ENCODE results near the gene POLR1D.

The POLR1D gene, protein sequence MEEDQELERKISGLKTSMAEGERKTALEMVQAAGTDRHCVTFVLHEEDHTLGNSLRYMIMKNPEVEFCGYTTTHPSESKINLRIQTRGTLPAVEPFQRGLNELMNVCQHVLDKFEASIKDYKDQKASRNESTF

GRCh38 chr13:27621366-27622101 lies at the start of gene POLR1D:
Gene POLR1D (plus strand): TSS chr13:27621892. CDS start chr13:27621984, 92 bp downstream.
- DNase-seq, result peak; percentile 70 to 87

DNA sequence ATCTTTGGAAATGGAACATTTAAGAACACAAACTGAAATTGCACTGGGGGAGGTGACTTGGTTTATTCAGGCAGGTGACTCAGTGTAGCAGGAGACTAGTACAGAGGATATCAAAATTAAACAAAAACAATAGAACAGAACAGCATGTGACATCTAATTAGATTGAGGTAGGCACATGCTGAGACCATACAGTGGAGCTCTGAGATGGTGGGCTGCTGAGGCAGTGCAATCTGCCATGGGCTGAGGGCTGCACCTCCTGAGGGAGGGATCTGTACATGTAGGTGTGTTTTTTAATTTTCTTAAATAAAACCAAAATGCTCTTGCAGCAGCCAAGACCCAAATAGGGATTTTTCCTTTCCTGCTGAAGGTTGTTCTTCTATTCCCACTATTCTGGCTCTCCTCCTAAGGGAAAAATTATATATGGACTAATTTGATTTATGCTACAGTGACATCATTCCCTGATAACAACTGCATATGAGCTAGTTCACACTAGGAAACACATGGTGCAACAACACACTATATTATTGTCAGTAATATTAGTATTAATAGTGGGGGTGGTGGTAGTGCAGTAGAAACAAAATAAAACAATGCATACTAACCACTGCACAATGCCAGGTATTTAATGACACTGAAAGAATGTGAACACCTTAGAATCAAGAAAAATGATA lies 49.3 kb upstream of the POLR1D start:
- DNase-seq, result no peak

DNA sequence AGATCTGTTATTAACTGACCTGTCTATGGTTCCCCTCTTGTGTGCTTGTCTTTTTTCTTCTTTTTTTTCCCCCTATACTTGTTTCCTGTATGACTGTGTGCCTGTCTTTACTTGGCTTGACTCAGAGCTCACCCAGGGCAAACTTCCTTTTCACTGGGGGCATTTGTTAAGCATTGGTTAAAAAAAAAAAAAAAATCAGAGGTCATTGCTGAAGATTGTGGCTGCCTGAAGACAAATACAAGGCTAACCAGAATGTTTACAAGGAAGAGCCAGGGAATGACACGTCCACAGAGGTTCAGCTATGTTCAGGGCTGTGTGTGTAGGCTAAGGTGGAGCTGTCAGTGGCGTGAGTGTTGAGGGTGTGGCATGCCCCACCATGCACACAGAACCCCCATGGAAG lies 48.4 kb upstream of the POLR1D start:
- no peak for DNase-seq

GRCh38 chr13:27574661-27575060 lies 47.0 kb upstream of the POLR1D start:
- no peak for DNase-seq

- no peak for DNase-seq
These were observed 43.3 kb upstream of the POLR1D start for GRCh38 chr13:27578121-27579030.

DNA sequence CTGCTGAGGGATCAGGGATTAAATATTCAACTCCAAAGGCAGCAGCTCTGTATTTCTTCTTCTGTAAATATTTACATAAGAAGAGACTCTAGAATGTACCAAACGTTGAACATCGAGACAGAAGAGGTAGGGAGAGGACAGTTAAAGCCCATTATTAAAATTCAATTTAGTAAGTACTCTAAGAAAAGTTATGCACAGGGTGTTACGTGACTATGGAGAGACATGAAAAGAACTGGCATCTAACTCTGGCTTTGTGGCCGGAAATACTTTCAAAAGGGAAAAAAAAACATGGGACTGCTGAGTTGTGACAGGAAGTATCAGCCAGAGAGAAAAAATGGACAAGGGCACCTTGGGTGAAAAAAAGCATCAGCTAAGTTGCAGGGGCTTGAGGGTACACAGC lies 38.0 kb upstream of the POLR1D start:
- no peak for DNase-seq

- DNase-seq, result no peak
These were observed 34.5 kb upstream of the POLR1D start for GRCh38 chr13:27587095-27587746.

DNA sequence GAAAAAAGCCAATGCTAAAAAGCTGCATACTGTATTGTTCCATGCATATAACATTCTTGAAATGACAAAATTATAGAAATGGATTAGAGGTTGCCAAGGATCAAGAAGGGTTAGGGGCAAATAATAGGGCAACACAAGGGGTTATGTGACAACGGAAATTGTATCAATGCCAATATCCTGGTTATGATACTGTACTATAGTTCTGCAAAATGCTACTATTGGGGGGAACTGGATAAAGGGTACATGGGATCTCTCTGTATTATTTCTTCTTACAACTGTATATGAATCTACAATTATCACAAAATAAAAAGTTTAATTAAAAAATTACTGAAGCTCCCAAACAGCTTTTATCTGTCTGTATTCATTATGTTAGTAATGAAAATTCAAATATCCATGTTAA lies 33.3 kb upstream of the POLR1D start:
- no peak for DNase-seq

- no peak for DNase-seq
These were observed 28.8 kb upstream of the POLR1D start for GRCh38 chr13:27592865-27593264.

DNA sequence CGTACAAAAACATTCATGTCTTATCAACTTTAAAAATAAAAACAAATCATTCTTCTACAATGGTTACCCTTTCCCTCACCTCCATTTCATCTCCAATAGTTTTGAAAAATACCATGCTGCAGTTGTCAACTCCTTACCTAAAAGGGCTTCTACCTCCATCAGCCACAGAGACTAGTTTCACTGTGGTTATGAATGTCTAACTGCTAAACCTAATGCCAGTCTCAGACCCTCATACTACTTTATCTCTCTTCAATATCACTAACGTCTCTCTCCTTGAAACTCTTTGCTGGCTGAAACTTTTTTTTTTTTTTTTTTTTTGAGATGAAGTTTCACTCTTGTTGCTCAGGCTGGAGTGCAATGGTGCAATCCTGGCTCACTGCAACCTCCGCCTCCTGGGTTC lies 28.4 kb upstream of the POLR1D start:
- no peak for DNase-seq

- no peak for DNase-seq
These were observed 26.5 kb upstream of the POLR1D start for GRCh38 chr13:27595055-27595811.

- no peak for DNase-seq
These were observed 22.6 kb upstream of the POLR1D start for GRCh38 chr13:27599096-27599495.

DNA sequence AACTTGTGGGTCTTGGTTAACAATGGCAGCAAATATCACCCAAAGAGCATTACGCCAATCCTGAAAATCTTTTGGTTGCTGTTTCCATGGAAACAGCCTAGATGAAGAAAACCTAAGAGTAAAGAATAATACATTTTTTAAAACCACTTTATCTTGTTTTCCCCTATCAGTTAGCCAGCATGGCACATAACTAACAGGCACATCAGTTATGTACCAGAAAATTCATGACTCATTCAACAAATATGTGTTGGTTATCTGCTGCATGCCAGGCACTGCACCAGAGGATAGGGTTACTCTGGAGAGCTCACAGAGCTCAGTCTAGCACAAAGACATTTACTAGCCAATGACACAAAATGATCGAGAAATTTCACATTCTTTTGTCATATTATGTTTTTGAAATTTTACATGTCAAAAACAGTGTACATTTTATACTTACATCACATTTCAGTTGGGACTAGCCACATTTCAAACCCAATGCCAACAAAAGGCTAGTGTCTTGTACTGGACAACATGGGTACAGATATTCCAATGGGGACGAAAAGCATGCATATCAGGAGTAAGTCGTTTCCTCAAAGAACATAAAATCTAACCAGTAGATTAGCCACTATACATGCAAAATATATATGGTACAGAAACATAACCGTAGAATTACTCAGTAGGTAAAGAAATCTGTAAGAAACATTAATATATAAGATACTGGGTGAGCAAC lies 21.7 kb upstream of the POLR1D start:
- DNase-seq, result no peak

- no peak for DNase-seq
These were observed 21.0 kb upstream of the POLR1D start for GRCh38 chr13:27600711-27601110.

GRCh38 chr13:27601208-27601607 lies 20.5 kb upstream of the POLR1D start:
- no peak for DNase-seq

DNA sequence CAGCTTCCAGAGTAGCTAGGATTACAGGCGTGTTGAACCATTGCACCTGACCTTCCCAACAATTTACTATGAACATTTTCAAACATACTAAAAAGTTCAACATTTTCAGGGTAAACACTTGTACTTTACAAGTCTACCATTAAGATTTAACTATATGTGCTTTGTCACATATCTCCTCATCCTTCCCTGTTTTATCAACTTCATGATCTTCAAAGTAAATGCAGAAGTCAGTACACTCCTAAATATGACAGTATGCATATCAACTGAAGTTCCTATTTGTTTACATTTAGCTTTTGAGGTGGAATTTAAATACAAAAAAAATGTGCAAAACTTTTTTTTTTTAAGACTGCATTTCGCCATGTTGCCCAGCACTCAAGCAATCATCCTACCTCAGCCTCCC lies 19.9 kb upstream of the POLR1D start:
- no peak for DNase-seq

DNA sequence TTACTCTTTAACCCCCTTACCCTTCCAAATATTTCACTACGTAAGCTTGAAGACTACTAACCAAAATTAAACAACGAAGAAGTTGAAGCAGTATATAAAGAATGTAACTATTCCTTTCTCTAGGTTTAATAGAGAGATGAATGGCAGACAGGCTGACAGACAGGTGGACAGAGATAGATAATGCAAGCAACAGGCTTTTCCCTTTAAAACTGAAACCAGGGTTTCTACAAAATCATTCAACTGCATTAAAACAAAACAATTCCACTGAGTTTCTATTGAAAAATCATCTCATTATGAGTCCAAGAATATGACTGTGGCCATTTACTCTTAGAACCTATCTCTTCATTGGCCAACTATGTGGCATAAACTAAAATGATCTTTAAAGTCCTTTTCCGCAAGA lies 16.6 kb upstream of the POLR1D start:
- no peak for DNase-seq

- no peak for DNase-seq
These were observed 16.0 kb upstream of the POLR1D start for GRCh38 chr13:27605610-27606200.

- DNase-seq, result no peak
These were observed 14.6 kb upstream of the POLR1D start for GRCh38 chr13:27607125-27607524.

DNA sequence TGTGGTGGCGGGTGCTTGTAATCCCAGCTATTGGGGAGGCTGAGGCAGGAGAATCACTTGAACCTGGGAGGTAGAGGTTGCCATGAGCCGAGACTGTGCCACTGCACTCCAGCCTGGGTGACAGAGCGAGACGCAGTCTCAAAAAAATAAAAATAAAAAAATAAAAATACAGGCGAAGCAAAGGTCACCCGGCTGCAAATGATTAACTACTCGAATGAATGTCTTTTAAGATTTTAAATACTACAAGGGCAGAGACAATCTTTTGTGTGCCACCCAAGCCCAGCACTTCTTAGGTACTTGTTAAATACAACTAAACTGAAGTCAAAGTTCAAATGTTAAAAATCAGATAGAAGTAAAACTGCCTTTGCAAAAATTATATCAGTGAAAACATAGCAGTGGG lies 8.1 kb upstream of the POLR1D start:
- DNase-seq, result no peak

GRCh38 chr13:27617881-27618321 lies 3.8 kb upstream of the POLR1D start:
- DNase-seq, result no peak

All from NCI-H2081 (cell line).